C4-2B (cell line): ENCODE results near the gene EFHC2.

ENCODE experiments used
- CTCF ChIP-seq: fragments of 450-650 bp; conservative IDR thresholded peaks from 2 replicates; pipeline ENCODE4 v1.5.1; 2017; ENCODE audit warnings: mild to moderate bottlenecking
- ZFX ChIP-seq: fragments of 450-650 bp; IDR thresholded peaks from 2 replicates; pipeline ENCODE4 v1.6.1; 2017

GRCh38 chrX:44216171-44216570 is 127.3 kb downstream of the EFHC2 start:
- TF ChIP-seq CTCF: no peak
- TF ChIP-seq ZFX: no peak
